ENCODE data around the gene TRIM41. TPM values are rescaled to one million over a fixed set of nuclear protein-coding genes. Genes with fewer than 3 reads are reported as not detected.

TRIM41 gene
- total and polyA plus RNA-seq, 9 of the 15 experiments (the other 6 are each of a cell fraction or from before 2014, with no cell fraction given) = 1.8 to 47.6 (median 20.9) TPM

GRCh38 chr5:181246276-181247049, 23.4 kb downstream of the TRIM41 start (continued):
- TF ChIP-seq POLR2H (tag; IDR thresholded peaks at IDR 0.05; ENCODE audit: low read depth) (peak; percentile 90), THRA (IDR thresholded peaks at IDR 0.05) (no peak), CSDE1 (IDR thresholded peaks at IDR 0.05) (no peak), L3MBTL2 (IDR thresholded peaks at IDR 0.05) (0 out of 2 replicates have a peak, but pooled peaks have one; percentile 33), SOX6 (IDR thresholded peaks at IDR 0.05) (no peak), KHSRP (IDR thresholded peaks at IDR 0.05) (no peak), GABPB2 (CRISPR knock-in tag; conservative IDR thresholded peaks at IDR 0.05) (no peak), C11orf30 (IDR thresholded peaks at IDR 0.05; ENCODE audit: low read depth) (no peak; the same call in 1 of the 2 replicates), TAF9B (IDR thresholded peaks at IDR 0.05; ENCODE audit: partially characterized antibody) (peak; percentile 63), ZNF316 (IDR thresholded peaks at IDR 0.05) (no peak; the same call in 1 of the 2 replicates), HNRNPLL (IDR thresholded peaks at IDR 0.05; ENCODE audit: low read depth, low read length, poor library complexity, severe bottlenecking) (peak; percentile 1), ZNF57 (CRISPR knock-in tag; IDR thresholded peaks at IDR 0.05) (no peak), PATZ1 (CRISPR knock-in tag; IDR thresholded peaks at IDR 0.05; ENCODE audit: borderline replicate concordance) (no peak), GABPB1 (CRISPR knock-in tag; IDR thresholded peaks at IDR 0.05) (peak; percentile 25), PHB (CRISPR knock-in tag; IDR thresholded peaks at IDR 0.05) (0 out of 2 replicates have a peak, but pooled peaks have one; percentile 44), HDAC6 (IDR thresholded peaks at IDR 0.05; ENCODE audit: low read depth, low read length) (no peak), BRD9 (IDR thresholded peaks at IDR 0.05; ENCODE audit: low read depth, partially characterized antibody) (no peak), MCM2 (IDR thresholded peaks at IDR 0.05; ENCODE audit: low read depth) (no peak), CC2D1A (IDR thresholded peaks at IDR 0.05) (no peak), NFYB (IDR thresholded peaks at IDR 0.05; ENCODE audit: extremely low read depth, insufficient read length) (no peak), ZNF778 (CRISPR knock-in tag; IDR thresholded peaks at IDR 0.05) (no peak), BRD4 (IDR thresholded peaks at IDR 0.05) (no peak; the same call in 1 of the 2 replicates), PRMT5 (CRISPR knock-in tag; IDR thresholded peaks at IDR 0.05) (no peak), DLX4 (CRISPR knock-in tag; IDR thresholded peaks at IDR 0.05) (no peak), SPI1 (IDR thresholded peaks at IDR 0.05; ENCODE audit: borderline replicate concordance, low read depth, low read length) (no peak), ATF7 (IDR thresholded peaks at IDR 0.05) (0 out of 2 replicates have a peak, but pooled peaks have one; percentile 19), ZNF253 (CRISPR knock-in tag; conservative IDR thresholded peaks at IDR 0.05) (no peak), FIP1L1 (IDR thresholded peaks at IDR 0.05; ENCODE audit: low read depth, low read length, poor library complexity, severe bottlenecking) (no peak), KLF6 (CRISPR knock-in tag; IDR thresholded peaks at IDR 0.05; ENCODE audit: borderline replicate concordance) (peak; percentile 69; the same call in 1 of the 2 replicates)

Measured in K562 (cell line).